ENCODE measurements around the gene PBX2. TPM values are rescaled to one million over a fixed set of nuclear protein-coding genes. Genes with fewer than 3 reads are reported as not detected.

The PBX2 gene
- polyA plus RNA-seq, 3 donors: 1.9 to 201 (median 4.0) TPM

- Mint-ChIP-seq H3K4me3 (peak within 1 kb of the TSS; percentile 90 to 98), H3K36me3 (peaks cover 20 to 29% of the 10 kb centered on the region in 2 donors)
- 0% methylated on average over 19 of the region's 33 CpGs for WGBS (ENCODE audit: insufficient coverage)
These were observed 12.0 kb downstream of the PBX2 start, which contains the start of gene RNF5 for GRCh38 chr6:32177788-32178546. Gene RNF5 (plus strand): TSS chr6:32178405. CDS start chr6:32178512, 107 bp downstream.

More at GRCh38 chr6:32177788-32178546, 12.0 kb downstream of the PBX2 start, which contains the start of gene RNF5:
- intact Hi-C loops (cut with micrococcal nuclease): loop anchor here (1.0 to 5.0 kb wide), 4 partner anchors 17 to 56 kb away; partner anchors contain the start of gene FKBPL (in 1 of the 2)
- Histone ChIP-seq H3K4me3 (replicated peaks in 1 of 3; ENCODE audit: low read depth in 2 of 3, low read length in 3 of 3) (peak within 1 kb of the TSS; percentile 57 to 94 (median 82)), H3K4me2 (replicated peaks; ENCODE audit: extremely low read depth, low read length, poor library complexity, severe bottlenecking) (peak within 1 kb of the TSS; percentile 97), H3K4me1 (ENCODE audit: control insufficient read depth in 1 of 2, insufficient read depth in 2 of 2, low read length in 2 of 2) (peaks cover 60 to 73% of the 10 kb centered on the region in 2 donors), H3K36me3 (replicated peaks in 1 of 2; ENCODE audit: control insufficient read depth in 1 of 2, insufficient read depth in 2 of 2, low read length in 2 of 2) (peaks cover 18 to 31% of the 10 kb centered on the region in 2 donors), H3K27me3 (ENCODE audit: control insufficient read depth in 2 of 2, insufficient read depth in 2 of 2, low read length in 2 of 2) (no peaks in the 10 kb centered on the region), H4K20me1 (ENCODE audit: insufficient read depth, low read length) (no peaks in the 10 kb centered on the region), H3K79me2 (ENCODE audit: insufficient read depth, low read length) (peaks cover 56% of the 10 kb centered on the region), H3K27ac (ENCODE audit: low read depth in 1 of 2, low read length in 2 of 2) (peak within 1 kb of the TSS; percentile 89 to 90), H3K9ac (ENCODE audit: insufficient read depth, low read length, poor library complexity, severe bottlenecking) (peak within 1 kb of the TSS; percentile 56), H2AFZ (ENCODE audit: insufficient read depth, low read depth, low read length, poor library complexity, severe bottlenecking) (peak within 1 kb of the TSS; percentile 70), H3K9me3 (replicated peaks in 1 of 2; ENCODE audit: control insufficient read depth in 1 of 2, insufficient read depth in 1 of 2, low read length in 2 of 2) (no peaks in the 10 kb centered on the region)
- DNase-seq: peak; percentile 98 to 99 (median 99)
- Mint-ChIP-seq H3K4me1 (peaks cover 83% of the 10 kb centered on the region), H3K27ac (peak within 1 kb of the TSS; percentile 96 to 100 (median 100)), H3K9me3 (no peaks in the 10 kb centered on the region), H3K27me3 (ENCODE audit: low read depth in 3 of 3) (peaks cover 0 to 4% (median 0%) of the 10 kb centered on the region in 3 donors)
- TF ChIP-seq CTCF (IDR thresholded peaks at IDR 0.05): no peak
